HepG2 (cell line): ENCODE data around the gene NMRAL1. TPM values are rescaled to one million over a fixed set of nuclear protein-coding genes. Genes with fewer than 3 reads are reported as not detected.
A peak's percentile ranks its signal among the peaks of the same experiment; 100 is the strongest.

Experiments used
- ATAC-seq: fragments of 200-7000 bp; cut with Tn5 transposase; 3 replicates; pipeline ENCODE4 v1.9.1; 2020; ENCODE audit warnings: mild to moderate bottlenecking, moderate library complexity
- BruUV-seq: library from RNA; stranded (reverse); fragments of 400-500 nt; replicated peaks from 2 replicates; lab custom pipeline; 2021; lab: Mats Ljungman, UMichigan
- CTCF ChIA-PET: fragments of 300-600 bp; formaldehyde crosslinking; extraction: SDS; loops from one replicate; lab custom pipeline; 2021; ENCODE audit warnings: low total read pairs, inconsistent platforms, low intra/inter-chr PET ratio; lab: Yijun Ruan, JAX
- POLR2A ChIA-PET: fragments of 350-600 bp; sonication (Branson Sonifier 250); formaldehyde crosslinking; loops from one replicate; lab custom pipeline; 2020; ENCODE audit warnings: antibody characterized with exemption, inconsistent platforms; lab: Yijun Ruan, JAX
- DNase-seq: peaks from one replicate; pipeline ENCODE4 v3.0.0-alpha.2; 2015; ENCODE audit warnings: low spot score
- FAIRE-seq: peaks from 3 replicates; lab custom pipeline; 2011; peaks lifted over from hg19 to GRCh38; lab: Jason Lieb, UNC
- H2AFZ ChIP-seq: one replicate; pipeline ENCODE4 v1.6.1; 2011; ENCODE audit warnings: low read length, inconsistent platforms
- H3K27ac ChIP-seq: fragments of 300-600 bp; 3 replicates; pipeline ENCODE4 v1.8.0; 2011; ENCODE audit warnings: mixed run types, mild to moderate bottlenecking, mixed read lengths, low read length, inconsistent platforms; ENCODE audit not compliant: insufficient read depth; ENCODE audit errors: extremely low read length
- H3K27me3 ChIP-seq, 2 experiments: fragments of 200-600 bp in 1 of 2; 2 replicates in 1 of 2; 3 replicates in 1 of 2; pipeline versions ENCODE4 v1.6.0 to v1.8.0; 2011; ENCODE audit warnings: low read length in 2 of 2, mild to moderate bottlenecking in 2 of 2, moderate library complexity in 2 of 2, inconsistent platforms in 1 of 2; ENCODE audit not compliant: insufficient read depth in 2 of 2, control insufficient read depth in 1 of 2
- H3K36me3 ChIP-seq, 2 experiments: fragments of 200-600 bp in 1 of 2; replicated peaks in 1 of 2; 2 replicates in 1 of 2; 3 replicates in 1 of 2; pipeline versions ENCODE4 v1.5.1 to v1.8.0; 2011; ENCODE audit warnings: low read length in 2 of 2, inconsistent platforms in 1 of 2; ENCODE audit not compliant: insufficient read depth in 2 of 2, control insufficient read depth in 1 of 2
- H3K4me1 ChIP-seq: 2 replicates; pipeline ENCODE4 v1.5.1; 2012; ENCODE audit warnings: low read length, inconsistent platforms; ENCODE audit not compliant: insufficient read depth
- H3K4me2 ChIP-seq: 2 replicates; pipeline ENCODE4 v1.6.0; 2011; ENCODE audit warnings: low read depth, low read length, inconsistent platforms
- H3K4me3 ChIP-seq, 3 experiments: fragments of 200-600 bp in 1 of 3; sonication (generic), shearing (Covaris generic) in 1 of 3; replicated peaks in 1 of 3; 2 replicates each; pipeline ENCODE4 v1.5.1; 2011 to 2016; ENCODE audit warnings: low read length in 3 of 3, inconsistent platforms in 2 of 3, low read depth in 2 of 3, mild to moderate bottlenecking in 2 of 3, control low read depth in 1 of 3, mixed read lengths in 1 of 3; ENCODE audit not compliant: insufficient read depth in 1 of 3
- H3K79me2 ChIP-seq: one replicate; pipeline ENCODE4 v1.6.1; 2011; ENCODE audit warnings: low read length, inconsistent platforms; ENCODE audit not compliant: insufficient read depth
- H3K9ac ChIP-seq: 2 replicates; pipeline ENCODE4 v1.6.0; 2011; ENCODE audit warnings: mild to moderate bottlenecking, low read depth, low read length, inconsistent platforms; ENCODE audit not compliant: insufficient read depth
- H3K9me3 ChIP-seq: 2 replicates; pipeline ENCODE4 v1.5.1; 2012; ENCODE audit warnings: mild to moderate bottlenecking, low read length
- H4K20me1 ChIP-seq: 2 replicates; pipeline ENCODE4 v1.6.0; 2011; ENCODE audit warnings: inconsistent platforms, mild to moderate bottlenecking, low read length, moderate library complexity; ENCODE audit not compliant: insufficient read depth
- AGO2 ChIP-seq: fragments of 200-400 bp; formaldehyde crosslinking; optimal IDR thresholded peaks from 2 replicates; pipeline ENCODE3; 2017; ENCODE audit warnings: mild to moderate bottlenecking, low read depth, low read length, moderate library complexity
- SIX4 ChIP-seq: sonication (generic); formaldehyde crosslinking; IDR thresholded peaks from 2 replicates; pipeline ENCODE4 v1.4.0; 2020; ENCODE audit warnings: missing genetic modification reagents
- ZNF530 ChIP-seq: sonication (generic); formaldehyde crosslinking; IDR thresholded peaks from 2 replicates; pipeline ENCODE4 v1.5.0; 2020; ENCODE audit warnings: low read depth, mild to moderate bottlenecking, missing genetic modification reagents
- WGBS: methylation state at CpG from one replicate; pipeline ENCODE4 v1.1.6; 2017; ENCODE audit warnings: low lambda C conversion rate; 5-methylcytosine and 5-hydroxymethylcytosine counted together
- in situ Hi-C: cut with HindIII; loops from 2 replicates; pipeline ENCODE4 v1.10.0; 2017; ENCODE audit warnings: low pct_unique_long_range_greater_than_20kb; ENCODE audit not compliant: extremely low pct_ligation_motif_present
- intact Hi-C: fragments of 100-400 bp; cut with micrococcal nuclease; formaldehyde crosslinking; loops from one replicate; pipeline ENCODE4 v1.10.0; 2022; ENCODE audit not compliant: unreplicated experiment
- polyA plus RNA-seq, 8 experiments: library from polyadenylated mRNA; depleted of rRNA in 3 of 8; stranded (reverse) in 7 of 8; unstranded in 1 of 8; fragments of >200 nt; fragmentation: Illumina TruSeq in 4 of 8; extraction: Trizol in 4 of 8; gene quantifications; 2 replicates each; pipeline versions ENCODE4 v1.2.1 to v1.2.3, GENCODE V29; 2011 to 2016; ENCODE audit warnings: low read depth in 4 of 8, missing spikeins in 1 of 8, mixed read lengths in 1 of 8; ENCODE audit not compliant: insufficient read depth in 1 of 8
- total RNA-seq, 5 experiments: library from RNA; depleted of rRNA; stranded (reverse); fragments of >200 nt; fragmentation: Illumina TruSeq; extraction: Trizol; gene quantifications; 2 replicates each; pipeline ENCODE4 v1.2.3, GENCODE V29; 2016; ENCODE audit warnings: low read depth in 1 of 5
- TF ChIP-seq, protein P1 (sequence below): sonication (generic); formaldehyde crosslinking; IDR thresholded peaks from one replicate; pipeline ENCODE4 v1.5.1; 2020; ENCODE audit warnings: mild to moderate bottlenecking, missing genetic modification reagents; ENCODE audit errors: not compliant biosample characterization
- TF ChIP-seq, protein P2 (sequence below): sonication (generic); formaldehyde crosslinking; IDR thresholded peaks from 2 replicates; pipeline ENCODE4 v1.4.0; 2020; ENCODE audit warnings: missing genetic modification reagents

The NMRAL1 gene
- total and polyA plus RNA-seq, 2 of the 13 experiments (the other 11 are each of a cell fraction or from before 2014, with no cell fraction given) = 30.8 to 33.1 TPM

DNA sequence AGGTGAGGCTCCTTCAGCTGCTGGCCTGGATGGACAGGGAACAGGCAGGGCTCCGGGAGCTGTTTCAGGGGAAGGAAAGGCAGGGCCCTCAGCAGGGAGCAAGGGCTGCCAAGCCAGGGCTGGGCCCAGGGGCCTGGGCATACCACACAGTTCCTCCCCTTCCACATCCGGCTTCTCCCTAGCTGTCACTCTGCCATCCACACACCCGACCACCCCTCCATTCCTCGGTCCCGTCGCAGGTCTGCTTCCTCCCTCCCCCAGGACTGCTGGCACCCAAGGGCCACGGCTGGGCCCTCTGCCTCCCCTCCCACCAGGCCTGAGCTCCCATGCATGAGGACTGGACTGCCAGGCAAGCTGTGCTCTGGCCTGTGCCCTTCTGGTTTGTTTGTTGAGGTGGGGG is 40.2 kb upstream of the NMRAL1 start:
- ChIA-PET POLR2A (no interaction called here), CTCF (no interaction called here)
- intact Hi-C loops = no loop called here
- TF ChIP-seq ZNF530 (CRISPR knock-in tag) = no peak
- TF ChIP-seq, protein P1, sequence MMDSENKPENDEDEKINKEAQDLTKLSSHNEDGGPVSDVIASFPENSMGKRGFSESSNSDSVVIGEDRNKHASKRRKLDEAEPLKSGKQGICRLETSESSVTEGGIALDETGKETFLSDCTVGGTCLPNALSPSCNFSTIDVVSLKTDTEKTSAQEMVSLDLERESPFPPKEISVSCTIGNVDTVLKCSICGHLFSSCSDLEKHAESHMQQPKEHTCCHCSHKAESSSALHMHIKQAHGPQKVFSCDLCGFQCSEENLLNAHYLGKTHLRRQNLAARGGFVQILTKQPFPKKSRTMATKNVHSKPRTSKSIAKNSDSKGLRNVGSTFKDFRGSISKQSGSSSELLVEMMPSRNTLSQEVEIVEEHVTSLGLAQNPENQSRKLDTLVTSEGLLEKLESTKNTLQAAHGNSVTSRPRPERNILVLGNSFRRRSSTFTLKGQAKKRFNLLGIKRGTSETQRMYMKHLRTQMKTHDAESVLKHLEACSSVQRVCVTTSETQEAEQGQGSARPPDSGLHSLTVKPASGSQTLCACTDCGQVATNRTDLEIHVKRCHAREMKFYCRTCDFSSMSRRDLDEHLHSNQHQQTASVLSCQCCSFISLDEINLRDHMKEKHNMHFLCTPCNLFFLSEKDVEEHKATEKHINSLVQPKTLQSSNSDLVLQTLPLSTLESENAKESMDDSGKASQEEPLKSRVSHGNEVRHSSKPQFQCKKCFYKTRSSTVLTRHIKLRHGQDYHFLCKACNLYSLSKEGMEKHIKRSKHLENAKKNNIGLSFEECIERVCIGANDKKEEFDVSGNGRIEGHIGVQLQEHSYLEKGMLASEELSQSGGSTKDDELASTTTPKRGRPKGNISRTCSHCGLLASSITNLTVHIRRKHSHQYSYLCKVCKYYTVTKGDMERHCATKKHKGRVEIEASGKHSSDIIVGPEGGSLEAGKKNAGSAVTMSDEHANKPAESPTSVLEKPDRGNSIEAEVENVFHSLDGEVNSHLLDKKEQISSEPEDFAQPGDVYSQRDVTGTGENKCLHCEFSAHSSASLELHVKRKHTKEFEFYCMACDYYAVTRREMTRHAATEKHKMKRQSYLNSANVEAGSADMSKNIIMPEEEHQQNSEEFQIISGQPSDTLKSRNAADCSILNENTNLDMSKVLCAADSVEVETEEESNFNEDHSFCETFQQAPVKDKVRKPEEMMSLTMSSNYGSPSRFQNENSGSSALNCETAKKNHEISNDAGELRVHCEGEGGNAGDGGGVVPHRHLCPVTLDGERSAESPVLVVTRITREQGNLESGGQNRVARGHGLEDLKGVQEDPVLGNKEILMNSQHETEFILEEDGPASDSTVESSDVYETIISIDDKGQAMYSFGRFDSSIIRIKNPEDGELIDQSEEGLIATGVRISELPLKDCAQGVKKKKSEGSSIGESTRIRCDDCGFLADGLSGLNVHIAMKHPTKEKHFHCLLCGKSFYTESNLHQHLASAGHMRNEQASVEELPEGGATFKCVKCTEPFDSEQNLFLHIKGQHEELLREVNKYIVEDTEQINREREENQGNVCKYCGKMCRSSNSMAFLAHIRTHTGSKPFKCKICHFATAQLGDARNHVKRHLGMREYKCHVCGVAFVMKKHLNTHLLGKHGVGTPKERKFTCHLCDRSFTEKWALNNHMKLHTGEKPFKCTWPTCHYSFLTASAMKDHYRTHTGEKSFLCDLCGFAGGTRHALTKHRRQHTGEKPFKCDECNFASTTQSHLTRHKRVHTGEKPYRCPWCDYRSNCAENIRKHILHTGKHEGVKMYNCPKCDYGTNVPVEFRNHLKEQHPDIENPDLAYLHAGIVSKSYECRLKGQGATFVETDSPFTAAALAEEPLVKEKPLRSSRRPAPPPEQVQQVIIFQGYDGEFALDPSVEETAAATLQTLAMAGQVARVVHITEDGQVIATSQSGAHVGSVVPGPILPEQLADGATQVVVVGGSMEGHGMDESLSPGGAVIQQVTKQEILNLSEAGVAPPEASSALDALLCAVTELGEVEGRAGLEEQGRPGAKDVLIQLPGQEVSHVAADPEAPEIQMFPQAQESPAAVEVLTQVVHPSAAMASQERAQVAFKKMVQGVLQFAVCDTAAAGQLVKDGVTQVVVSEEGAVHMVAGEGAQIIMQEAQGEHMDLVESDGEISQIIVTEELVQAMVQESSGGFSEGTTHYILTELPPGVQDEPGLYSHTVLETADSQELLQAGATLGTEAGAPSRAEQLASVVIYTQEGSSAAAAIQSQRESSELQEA (CRISPR knock-in tag) = no peak
- no peak for TF ChIP-seq SIX4 (CRISPR knock-in tag)
- peak; percentile 49 for TF ChIP-seq AGO2
- TF ChIP-seq, protein P2, sequence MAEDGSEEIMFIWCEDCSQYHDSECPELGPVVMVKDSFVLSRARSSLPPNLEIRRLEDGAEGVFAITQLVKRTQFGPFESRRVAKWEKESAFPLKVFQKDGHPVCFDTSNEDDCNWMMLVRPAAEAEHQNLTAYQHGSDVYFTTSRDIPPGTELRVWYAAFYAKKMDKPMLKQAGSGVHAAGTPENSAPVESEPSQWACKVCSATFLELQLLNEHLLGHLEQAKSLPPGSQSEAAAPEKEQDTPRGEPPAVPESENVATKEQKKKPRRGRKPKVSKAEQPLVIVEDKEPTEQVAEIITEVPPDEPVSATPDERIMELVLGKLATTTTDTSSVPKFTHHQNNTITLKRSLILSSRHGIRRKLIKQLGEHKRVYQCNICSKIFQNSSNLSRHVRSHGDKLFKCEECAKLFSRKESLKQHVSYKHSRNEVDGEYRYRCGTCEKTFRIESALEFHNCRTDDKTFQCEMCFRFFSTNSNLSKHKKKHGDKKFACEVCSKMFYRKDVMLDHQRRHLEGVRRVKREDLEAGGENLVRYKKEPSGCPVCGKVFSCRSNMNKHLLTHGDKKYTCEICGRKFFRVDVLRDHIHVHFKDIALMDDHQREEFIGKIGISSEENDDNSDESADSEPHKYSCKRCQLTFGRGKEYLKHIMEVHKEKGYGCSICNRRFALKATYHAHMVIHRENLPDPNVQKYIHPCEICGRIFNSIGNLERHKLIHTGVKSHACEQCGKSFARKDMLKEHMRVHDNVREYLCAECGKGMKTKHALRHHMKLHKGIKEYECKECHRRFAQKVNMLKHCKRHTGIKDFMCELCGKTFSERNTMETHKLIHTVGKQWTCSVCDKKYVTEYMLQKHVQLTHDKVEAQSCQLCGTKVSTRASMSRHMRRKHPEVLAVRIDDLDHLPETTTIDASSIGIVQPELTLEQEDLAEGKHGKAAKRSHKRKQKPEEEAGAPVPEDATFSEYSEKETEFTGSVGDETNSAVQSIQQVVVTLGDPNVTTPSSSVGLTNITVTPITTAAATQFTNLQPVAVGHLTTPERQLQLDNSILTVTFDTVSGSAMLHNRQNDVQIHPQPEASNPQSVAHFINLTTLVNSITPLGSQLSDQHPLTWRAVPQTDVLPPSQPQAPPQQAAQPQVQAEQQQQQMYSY (CRISPR knock-in tag) = no peak

More for the DNA sequence above, 40.2 kb upstream of the NMRAL1 start:
- no peak overlapping the region for H3K4me2 ChIP-seq
- no peaks in the 10 kb centered on the region for H3K9me3 ChIP-seq
- in situ Hi-C loops = loop anchor here (5.0 to 25.0 kb wide), 3 partner anchors 33 to 448 kb away; partner anchors contain the start of gene SEC14L5
- ATAC-seq (no peak), FAIRE-seq (no peak), DNase-seq (no peak)
- peaks cover 26 to 48% of the 10 kb centered on the region in 2 experiments; a peak in 4 of 5 replicates for H3K36me3 ChIP-seq
- peaks cover 15% of the 10 kb centered on the region; the same call in 1 of the 2 replicates for H3K4me1 ChIP-seq
- H3K9ac ChIP-seq = no peak overlapping the region
- H3K27me3 ChIP-seq = no peaks in the 10 kb centered on the region
- H2AFZ ChIP-seq = no peak overlapping the region
- H4K20me1 ChIP-seq = peaks cover 39% of the 10 kb centered on the region
- 92% methylated on average over 4 of the region's 7 CpGs for WGBS
- no TSS peak for BruUV-seq
- no peak overlapping the region for H3K27ac ChIP-seq
- H3K79me2 ChIP-seq = peaks cover 44% of the 10 kb centered on the region
- no peak overlapping the region for H3K4me3 ChIP-seq
